HG03442 (cell line): ENCODE results near the gene S100A11.

Experiments used
- ATAC-seq: cut with Tn5 transposase; IDR thresholded peaks from one replicate; pipeline ENCODE4 v1.9.1; 2021; ENCODE audit warnings: mild to moderate bottlenecking, moderate library complexity; ENCODE audit not compliant: unreplicated experiment

The S100A11 gene

DNA sequence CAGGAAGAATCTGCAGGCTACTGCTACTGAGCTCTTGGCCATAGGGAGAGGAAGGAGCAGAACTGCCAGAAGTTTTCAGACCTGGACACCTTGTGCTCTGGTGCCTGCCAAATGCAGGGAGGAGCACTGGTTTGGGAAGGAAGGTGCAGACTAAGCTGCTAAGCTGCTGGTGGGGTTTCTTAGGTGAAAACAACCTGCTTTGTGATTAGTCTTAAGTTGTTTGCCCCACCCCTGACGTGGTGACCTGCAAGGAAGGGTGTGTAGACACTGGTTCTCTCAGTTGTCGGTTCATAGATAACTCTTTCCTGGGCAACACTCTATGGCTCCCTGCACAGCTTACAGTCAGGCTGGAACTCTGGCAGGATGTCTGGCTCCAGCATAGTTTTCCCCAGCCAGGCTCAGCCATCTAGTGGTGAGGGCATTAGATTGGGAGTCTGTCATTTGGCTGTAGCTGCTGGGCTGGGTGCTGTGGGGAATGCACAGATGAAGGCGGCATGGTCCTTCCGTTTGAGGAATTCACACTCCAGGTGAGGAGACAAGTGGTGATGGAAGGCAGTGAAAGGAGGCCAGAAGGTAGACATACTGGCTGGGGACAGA, 32.9 kb downstream of the S100A11 start:
- ATAC-seq, result no peak

DNA sequence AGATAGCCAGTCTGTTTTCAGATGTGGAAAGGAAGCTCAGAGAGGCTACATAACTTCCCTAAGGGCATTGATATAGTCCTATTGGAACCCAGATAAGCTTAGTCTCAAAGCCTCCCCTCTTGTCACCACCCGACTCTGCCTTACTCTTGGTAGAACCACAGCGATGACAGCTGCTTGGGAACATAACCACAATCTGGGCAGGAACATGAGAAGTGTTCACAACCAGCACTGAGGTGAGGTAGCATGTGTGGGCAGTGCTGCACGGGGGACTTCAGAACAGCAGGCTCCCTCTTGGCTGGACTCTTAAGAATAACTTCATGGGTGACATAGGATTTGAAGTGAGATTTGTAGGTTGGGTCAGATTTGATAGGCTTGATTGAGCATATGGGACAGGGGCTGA, 33.8 kb downstream of the S100A11 start:
- ATAC-seq, result no peak

DNA sequence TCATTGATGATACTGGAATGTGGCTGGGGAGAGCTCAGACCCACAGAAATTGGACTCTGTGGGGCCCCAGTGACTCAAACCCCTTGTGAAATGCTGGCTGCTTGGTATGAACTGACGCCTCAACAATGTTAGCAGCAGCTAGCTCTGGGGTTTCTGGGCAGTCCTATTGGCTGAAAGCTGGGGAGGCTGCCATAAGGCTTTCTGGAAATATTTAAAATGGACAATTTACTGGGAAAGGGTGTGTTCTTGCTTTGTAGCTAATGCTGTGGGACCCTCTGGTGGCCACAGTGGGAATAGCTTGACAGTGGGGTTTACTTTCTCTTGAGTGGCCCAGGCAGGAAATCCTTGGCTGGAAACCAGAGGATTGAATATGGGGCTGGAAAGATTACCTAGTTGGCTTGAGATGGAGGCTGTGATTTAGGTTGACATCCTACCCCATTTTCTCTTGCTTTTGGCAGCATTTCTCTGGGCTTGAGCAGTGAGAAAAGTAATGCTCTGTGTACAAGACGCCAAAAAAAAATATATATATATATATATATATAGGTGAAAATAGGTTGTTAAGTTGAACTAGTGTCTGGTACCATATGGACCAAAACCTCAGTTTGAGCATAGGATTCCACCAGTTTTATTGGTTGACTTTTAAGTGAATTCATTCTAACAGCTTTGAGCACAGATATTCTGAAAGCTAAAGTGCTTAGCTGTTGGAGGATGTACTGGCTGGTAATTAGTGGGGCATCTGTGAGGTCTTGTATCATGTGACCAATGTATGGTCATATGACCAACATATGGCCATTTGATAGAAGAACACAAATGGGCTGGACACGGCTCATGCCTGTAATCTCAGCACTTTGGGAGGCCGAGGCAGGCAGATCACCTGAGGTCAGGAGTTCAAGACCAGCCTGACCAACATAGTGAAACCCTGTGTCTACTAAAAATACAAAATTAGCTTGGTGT, 34.9 kb downstream of the S100A11 start:
- ATAC-seq, result no peak

DNA sequence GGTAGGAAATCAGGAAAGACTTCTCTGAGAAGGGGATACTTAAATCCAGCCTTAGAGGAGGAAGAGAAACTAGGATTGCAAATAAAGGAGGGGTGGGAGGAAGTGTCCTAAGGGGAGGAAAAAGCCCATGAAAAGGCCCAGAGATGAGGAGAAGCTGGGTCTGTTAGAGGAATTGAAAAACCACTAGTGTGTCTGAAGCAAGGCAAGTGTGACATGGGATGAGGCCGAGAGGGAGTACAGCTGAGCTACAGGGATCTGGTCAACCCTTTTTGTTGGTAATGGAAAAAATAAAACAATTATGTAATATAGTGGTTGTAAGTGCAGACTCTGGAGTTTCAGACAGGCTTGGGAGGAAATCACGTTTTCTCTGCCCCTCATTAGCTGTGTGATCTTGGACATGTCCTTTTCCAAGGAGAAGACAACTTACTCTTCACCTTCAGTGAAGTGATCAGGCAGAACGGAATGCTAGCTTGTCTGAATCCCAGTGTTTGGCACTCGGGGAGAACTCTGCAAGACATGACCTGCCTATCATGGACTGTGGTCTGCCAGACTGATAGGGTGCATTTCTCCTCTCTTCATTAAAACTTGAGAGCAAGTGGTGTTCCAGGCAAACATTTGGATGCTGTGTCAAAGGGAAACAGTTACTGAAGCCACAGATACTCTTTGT, 35.7 kb downstream of the S100A11 start:
- no peak for ATAC-seq

DNA sequence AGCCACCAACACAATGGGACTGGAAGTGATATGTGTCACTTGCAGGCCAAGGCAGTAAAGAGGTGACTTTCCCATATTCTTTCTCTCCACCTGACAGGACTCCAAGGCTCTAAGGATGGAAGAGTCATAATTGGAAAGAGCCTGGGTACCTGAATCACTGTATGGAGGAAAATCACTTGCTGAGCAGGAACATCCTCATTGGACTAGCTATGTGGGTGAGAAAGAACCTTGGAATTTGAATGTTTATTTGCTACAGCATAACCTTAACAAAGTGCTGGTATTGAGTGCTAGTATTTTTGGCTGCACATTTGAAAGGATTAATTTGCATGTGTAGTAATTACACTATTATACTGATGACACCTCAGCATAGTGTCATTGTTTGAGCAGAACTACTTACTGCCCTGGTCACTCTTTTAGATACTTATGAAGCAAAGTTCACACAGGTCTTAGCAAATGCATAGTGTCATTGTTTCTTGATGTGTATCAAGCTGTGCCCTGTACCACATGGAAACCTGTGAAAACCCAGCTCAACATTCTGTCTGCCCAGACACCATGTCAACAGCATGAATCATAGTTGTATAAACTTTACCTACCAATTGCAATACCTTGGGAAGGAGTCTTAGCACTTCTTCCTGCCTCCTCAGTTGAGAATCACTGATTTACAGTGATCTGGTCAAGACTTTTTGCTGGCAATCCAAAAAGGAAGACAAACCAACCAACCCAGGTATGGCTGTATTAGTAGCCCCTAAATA, 38.0 kb downstream of the S100A11 start:
- ATAC-seq, result no peak

DNA sequence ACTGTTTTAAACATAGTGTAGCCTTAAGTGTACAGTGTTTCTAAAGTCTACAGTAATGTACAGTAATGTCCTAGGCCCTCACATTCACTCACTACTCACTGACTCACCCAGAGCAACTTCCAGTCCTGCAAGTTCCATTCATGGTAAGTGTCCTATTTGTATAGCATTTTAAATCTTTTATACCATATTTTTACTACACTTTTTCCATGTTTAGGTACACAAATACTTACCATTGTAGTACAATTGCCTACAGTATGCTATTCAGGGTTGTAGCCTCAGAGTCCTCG, 39.6 kb downstream of the S100A11 start:
- no peak for ATAC-seq

DNA sequence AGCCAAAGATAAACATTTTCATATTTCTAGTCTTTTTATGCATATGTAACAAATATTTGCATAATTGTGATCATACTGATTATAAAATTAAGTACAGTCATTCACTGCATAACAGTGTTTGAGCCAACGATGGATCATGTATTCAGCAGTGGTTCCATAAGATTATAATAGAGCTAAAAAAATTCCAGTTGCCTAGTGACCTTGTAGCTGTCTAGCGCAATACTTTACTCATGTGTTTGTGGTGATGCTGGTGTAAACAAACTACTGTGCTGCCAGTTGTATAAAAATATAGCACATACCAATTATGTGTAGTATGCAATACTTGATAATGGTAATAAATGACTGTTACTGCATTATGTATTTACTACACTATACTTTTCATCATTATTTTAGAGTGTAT, 41.0 kb downstream of the S100A11 start:
- no peak for ATAC-seq

DNA sequence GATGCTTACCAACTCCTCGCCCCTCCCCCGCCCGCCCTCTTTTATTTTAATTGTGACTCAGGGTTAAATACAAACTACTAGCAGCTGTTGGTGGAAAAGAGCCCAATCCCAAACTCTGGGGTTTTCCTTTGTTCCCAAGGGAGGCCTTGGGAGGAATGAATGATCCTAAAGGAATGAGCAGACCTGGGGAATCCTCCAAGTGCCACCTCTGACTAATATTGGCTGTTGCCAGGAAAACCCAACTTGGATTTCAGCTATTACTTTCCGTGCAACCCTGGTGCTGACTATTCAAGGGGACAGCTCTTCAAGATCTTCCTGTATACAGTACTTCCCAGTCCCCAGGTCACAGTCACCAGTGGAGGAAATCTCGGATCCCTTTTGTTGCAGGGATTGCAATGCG, 41.8 kb downstream of the S100A11 start:
- ATAC-seq, result no peak

DNA sequence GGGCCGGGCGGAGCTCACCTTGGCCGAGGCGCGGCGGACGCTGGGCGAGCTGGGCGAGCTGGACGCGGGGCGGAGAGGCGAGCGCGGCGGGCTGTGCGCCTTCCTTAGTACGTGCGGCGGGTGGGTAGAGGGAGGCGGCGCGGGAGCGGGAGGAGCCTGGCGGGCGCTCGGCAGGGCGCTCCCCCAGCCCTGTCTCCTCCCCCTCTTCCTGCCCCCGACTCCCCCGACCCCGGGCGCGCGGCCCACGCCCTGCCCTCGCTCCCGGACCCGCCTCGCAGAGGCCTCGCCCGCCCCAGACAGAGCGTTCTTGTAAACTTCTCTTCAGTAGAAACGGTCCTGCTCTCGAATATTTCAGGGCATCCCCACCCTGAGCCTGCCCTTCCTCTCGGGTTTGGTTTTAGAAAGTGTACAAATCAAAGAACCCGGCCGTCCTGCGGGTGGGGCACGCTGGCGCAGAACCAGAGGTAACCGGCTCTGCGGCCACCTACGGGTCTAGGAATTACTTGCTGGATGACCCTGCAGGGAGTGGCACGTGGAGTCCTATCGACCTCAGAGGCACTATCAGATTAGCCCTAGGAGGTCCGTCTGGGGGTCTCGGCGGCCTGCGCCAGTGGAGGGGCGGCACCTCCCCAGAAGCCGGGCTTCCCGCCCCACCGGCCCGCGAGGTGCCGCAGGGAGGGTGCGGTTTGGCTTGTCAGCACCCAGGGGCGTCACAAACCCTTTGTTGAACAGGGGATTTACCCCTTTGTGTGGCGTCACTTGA, 42.9 kb downstream of the S100A11 start, which contains the start of gene S100A10:
Gene S100A10, minus strand, starts transcription at position 126 of the 763 bp plus-strand sequence. CDS start 7,629 bp downstream, outside the sequence.
- ATAC-seq, result no peak

DNA sequence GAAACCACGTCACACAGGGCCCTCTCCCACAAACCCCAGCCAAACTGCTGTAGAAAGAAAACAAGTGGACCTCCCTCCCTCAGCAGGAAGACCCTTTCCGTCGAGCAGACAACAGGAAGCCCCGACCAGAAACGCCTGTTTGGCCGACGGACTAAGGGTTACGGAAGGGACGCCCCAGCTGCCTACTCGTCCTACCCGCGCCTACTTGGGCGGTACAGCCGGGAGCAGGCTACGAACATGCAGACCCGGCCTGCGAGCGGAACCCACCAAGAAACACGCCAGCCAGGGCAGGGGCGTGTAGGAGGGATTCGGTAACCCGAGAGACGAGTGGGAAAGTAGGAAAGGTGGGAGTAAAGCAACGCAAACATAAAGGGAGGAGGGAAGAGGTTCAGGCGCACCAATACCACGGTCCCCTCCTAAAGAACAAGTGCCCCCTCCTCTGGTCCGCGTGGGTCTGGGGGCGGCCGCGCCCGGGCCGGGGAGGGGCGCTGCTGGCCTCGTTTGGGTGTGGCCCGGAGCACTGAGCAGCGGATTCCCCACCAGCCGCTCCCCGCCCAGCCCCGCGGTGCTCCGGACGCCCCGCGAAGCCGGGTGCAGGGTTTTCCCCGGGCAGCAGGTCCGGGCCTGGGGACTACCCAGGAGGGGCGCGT, 43.6 kb downstream of the S100A11 start:
- no peak for ATAC-seq

DNA sequence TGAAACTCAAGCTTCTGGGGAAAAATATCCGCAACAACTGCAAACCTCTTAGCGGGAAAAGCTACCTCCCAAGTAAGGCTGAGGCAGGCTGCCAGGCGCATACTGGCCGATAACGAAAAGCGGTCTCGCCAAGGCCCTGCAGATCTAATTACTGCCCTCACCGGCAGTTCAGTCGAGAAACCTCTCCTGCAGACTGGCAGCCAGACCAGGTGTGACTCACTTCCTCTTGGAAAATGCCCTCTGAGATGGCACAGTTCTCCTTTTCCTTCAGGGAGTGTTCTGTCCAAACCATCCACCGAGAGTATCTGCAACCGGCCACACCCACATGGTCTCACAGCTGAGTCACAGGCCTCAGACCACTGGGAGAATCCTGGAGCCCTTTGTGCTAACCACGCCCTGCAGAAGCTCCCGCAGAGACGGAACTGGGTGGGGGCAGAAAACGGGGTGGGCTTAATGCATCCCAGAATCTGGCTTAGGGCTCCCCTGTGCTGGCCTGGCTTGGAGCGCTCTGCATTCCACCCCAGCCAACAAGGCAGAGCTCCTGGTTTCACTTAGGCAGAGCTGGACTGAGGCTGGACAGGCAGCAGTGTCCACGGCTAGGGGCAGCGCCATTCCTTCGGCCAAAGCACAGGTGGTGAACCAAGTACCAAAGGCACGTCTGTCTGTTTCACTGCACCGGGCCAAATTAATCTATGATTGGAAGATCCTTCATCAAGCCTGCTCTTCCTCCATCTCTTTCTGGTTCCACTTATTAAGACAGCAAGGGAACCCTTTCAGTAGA, 44.3 kb downstream of the S100A11 start:
- no peak for ATAC-seq

DNA sequence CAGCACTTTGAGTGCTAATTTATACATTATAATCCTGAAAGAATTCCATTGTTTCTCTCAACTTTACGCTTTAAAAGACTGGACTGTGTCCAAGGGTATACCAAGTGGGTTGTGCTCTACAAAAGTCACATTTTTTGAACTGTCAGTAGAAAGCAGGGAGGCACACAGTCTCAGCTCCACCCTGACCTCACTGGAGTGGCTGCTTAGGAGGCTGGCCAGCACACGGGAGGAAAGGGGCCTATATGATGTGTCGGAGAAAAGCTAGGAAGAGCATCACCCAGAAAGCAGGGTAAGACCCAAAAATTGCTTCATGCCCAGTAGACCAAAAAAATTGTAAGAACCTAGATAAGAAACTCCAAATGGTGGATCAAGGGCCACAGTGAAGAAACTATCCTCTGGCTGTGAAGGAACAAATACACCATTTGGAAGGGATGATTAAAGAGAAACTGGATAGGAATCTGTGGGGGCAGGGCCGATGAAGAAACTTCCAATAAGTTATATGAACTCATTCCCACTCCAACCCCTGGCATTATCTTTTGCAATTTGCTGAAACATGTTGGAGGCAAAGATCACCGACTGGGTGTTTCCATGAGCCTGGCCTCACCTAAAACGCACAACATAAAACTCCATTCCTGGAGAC, 45.0 kb downstream of the S100A11 start:
- ATAC-seq, result no peak

DNA sequence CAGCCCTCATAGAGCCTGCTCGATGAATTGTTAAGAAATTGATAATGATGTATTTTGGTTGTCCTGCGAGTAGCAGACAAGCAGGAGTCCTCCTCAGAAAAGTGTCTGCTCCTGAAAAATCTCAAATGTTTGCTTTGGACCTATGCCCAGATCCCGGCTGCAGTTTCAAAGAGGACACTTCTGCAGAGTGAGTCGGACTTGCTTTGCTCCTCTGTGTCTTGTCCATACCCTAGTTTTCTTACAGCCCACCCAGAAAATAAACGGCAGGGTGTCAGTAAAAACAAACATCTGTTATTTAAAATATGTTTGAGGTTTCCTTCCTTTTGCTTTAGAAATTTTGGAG, 46.0 kb downstream of the S100A11 start:
- ATAC-seq, result no peak

DNA sequence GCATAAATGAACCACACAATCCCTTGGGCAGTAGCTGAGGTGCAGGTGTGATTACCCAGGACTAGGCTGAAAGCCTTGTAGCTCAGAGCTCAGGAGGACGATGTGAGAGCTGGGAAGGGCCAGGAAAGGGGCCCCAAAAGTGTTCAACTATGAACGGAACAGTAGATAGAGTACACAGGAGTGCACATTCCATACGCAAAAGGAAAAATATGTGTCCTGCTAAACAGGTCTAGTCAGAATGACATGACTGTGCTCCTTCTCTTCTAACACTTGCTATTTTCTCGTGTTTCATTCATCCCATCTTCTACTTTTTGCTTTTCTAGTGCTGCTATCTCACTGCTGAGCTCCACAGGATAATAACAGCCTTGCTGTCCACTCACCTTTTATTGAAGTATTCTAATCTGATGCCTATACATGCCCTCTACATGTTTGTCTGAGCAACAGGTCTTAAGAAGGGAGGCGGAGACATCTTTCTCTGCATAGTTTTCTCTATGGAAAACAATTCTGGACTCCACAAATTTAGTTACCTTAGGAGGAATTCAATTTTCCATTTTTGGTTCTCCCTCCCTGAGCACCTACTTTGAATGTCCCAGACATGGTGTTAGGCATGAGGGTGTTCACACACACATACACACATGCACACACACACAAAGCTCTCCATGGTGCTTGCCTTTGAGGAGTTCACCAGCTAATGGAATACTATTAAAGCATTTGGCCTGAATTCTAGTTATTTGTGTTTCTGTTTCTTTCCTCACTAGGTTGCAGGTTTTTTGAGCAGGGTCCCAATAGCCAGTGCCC, 46.5 kb downstream of the S100A11 start:
- ATAC-seq, result no peak

DNA sequence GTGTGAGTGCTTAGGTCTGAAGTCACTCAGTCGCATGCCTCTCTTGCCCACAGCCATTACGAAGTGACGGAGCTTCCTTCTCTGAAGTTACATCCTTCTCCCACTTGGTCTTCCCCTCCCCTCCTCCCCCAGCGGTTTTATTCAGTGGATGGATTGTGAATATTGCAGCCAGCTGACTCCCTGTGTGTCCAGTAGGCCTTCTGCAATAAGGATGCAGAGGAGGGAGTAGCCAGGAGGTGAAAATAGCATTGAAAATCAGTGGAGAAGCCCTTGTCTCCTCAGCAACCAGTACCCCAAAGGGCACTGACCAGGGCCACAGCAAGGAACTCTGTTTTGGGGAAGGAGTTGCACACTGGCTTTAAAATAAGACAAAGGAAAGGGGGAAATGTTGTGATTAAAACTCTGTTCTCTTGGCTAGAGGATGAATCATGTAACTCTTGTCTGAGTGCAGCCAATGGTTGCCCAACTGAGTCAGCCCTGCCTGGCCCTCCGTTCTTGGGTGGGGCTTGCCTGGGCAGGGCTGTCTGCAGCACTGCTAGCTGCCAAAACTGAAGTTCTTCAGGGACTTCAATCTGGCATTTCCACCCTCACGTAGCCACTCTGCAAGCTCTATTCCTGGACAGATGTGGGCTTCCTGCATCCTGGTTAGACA, 47.5 kb downstream of the S100A11 start:
- no peak for ATAC-seq

DNA sequence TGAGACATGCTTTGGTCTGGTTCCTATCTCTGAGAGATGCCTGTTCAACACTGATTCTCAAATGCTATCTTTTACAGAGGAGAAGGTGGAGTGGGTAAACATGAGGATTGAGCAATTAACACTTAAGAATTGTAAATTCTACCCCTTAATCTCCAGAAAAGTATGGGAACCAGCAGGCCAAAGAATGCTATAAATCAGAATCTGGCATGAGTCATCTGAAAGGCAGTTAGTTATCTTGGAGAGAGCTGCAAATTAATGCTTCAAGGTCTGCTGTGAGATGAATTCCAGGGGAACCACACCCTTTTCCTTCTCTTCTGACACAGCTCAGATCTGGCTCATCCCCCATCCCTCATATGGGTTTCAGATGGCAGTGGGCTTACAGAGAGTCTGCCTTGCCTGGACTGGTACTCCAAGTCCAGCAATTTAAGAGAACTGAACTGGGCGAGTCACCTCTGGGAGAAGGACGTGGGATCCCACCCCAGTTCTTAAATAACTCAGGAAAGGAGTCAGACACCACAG, 48.3 kb downstream of the S100A11 start:
- ATAC-seq, result no peak

DNA sequence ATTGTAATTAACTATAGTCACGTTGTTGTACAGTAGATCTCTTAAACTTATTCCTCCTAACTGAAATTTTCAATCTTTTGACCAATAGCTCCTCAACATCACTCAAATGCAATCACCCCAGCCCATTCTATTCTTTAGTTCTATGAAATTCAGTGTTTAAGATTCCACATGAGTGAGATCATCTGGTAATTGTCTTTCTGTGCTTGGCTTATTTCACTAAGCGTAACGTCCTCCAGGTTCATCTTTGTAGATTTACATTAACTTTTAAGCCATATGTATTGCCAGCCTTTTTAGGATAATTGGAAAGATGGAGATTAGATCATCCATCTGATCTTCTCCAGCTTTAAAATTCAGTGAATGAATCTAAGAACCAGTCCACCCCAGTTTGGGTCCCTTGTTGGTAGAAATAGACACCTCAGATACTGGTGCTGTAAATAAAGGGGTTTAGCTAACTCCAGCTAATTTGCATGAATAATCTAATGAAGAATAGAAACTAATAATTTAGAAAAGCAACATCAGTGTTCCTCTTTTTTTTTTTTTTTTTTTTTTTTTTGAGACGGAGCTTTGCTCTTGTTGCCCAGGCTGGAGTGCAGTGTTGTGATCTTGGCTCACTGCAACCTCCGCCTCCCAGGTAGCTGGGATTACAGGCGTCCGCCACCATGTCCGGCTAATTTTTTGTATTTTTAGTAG, 50.2 kb downstream of the S100A11 start:
- no peak for ATAC-seq
